AG09319 (cell line): ENCODE results near the gene VAV2.

Source experiments
- DNase-seq: peaks from one replicate; pipeline ENCODE4 v3.0.0-alpha.2; 2010; ENCODE audit warnings: low read depth; ENCODE audit errors: extremely low read depth
- TF ChIP-seq, protein P1 (sequence below): IDR thresholded peaks from 2 replicates; pipeline ENCODE4 v1.5.1; 2011; ENCODE audit warnings: low read depth, mild to moderate bottlenecking, inconsistent platforms, low read length, moderate library complexity

The VAV2 gene

DNA sequence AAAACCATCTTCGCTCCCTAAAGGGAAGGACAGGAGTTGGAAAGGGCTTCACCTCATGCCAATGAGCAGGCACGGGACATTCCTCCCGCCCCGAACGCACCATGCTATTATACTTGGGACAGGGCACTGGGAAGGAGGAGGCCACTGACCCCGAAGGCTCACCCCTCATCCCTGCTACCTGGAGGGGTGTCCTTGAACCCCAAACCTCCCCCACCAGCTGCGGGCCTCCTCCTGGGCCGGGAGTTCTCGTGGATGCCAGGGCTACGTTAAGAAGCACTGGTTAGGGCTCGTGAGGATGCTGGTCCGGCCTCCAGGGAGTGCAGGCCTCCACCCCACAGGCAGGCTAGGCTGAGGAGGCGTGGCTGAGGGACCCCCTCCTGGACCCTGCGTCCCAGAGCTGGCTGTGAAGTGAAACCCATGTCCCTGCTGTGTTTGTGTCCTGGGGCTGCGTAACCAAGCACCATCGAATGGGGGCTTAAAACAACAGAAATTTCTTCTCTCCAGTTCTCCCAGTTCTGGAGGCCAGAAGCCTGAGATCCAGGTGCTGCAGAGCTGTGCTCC, 142.9 kb downstream of the VAV2 start:
- TF ChIP-seq, protein P1, sequence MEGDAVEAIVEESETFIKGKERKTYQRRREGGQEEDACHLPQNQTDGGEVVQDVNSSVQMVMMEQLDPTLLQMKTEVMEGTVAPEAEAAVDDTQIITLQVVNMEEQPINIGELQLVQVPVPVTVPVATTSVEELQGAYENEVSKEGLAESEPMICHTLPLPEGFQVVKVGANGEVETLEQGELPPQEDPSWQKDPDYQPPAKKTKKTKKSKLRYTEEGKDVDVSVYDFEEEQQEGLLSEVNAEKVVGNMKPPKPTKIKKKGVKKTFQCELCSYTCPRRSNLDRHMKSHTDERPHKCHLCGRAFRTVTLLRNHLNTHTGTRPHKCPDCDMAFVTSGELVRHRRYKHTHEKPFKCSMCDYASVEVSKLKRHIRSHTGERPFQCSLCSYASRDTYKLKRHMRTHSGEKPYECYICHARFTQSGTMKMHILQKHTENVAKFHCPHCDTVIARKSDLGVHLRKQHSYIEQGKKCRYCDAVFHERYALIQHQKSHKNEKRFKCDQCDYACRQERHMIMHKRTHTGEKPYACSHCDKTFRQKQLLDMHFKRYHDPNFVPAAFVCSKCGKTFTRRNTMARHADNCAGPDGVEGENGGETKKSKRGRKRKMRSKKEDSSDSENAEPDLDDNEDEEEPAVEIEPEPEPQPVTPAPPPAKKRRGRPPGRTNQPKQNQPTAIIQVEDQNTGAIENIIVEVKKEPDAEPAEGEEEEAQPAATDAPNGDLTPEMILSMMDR: no peak
- no peak for DNase-seq

DNA sequence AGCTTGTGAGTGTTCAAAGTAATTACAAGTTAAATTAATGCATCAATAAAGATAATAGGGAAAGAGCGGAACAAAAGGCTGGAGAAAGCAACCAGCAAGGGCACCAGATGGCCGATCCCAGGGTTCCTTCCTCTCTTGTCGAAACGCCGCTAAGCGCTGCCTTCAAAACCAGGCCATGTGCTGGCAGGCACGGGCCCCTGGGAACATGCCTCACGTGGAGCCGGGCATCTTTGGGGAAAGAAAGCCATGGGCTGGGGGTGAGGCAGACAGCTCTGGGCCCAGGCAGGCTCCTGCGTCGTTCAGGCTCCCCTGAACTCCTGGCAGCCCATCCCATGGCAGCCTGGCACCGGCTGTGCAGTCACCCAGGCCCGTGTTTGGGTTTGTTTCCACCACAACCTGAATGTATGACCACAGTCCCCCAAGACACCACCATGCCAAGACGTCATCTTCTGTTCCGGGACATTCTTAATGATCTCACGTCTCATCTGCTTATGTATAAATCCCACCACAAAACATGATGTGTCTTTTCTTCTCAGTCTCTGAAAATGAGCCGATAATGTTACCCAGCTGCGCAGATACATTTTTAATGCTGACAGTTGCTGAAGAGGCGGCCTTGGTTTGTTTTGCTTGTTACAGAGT, 143.5 kb downstream of the VAV2 start:
- DNase-seq: no peak
- TF ChIP-seq, protein P1: no peak

DNA sequence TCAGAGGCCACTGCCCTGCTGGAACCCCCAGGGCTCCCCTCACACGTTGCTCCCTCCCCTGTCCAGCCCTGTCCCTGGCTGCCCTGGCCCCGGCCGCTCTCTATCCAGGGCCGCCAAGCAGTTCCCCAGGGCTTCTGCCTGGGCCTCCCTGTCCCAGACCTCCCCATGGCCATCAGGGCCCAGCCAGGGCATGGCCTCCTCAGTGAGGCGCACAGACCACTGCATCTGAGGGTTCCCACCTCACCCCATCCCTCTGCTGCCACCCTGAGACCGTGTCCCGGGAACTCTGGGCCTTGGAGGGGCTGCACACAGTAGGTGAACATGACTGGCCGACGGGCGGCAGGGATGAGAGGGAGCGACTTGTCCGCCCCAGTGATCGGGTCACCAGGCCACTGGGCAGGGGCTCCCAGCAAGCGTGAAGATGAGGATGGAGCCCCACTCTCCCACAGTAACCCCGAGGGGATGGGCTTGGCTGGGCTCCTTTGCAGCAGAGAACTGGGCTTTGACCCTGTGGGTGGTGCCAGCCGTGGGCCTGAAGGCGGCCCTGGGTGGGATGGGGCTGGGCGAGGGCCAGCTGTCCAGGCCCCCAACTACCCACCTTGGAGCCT, 145.5 kb downstream of the VAV2 start:
- no peak for DNase-seq
- TF ChIP-seq, protein P1: no peak

DNA sequence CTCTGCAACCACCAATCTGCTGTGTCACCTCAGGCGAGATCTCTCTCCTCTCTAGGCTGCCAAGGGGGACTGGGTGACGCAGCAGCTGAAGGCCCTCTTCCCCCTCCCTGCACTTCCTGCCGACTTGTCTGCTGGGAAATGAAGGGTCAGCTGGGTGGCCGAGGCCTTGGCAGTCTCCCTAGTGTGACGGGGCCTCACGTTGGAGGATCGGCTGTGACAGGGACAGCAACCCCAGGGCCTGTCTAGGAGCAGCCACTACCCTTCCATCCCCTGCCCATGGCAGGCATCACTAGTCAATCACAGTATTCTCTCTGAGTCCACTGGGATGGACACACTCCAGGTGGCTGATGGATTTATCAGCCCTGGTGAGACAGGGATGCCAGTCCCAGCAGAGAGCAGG, 146.7 kb downstream of the VAV2 start:
- DNase-seq: no peak
- TF ChIP-seq, protein P1: no peak

DNA sequence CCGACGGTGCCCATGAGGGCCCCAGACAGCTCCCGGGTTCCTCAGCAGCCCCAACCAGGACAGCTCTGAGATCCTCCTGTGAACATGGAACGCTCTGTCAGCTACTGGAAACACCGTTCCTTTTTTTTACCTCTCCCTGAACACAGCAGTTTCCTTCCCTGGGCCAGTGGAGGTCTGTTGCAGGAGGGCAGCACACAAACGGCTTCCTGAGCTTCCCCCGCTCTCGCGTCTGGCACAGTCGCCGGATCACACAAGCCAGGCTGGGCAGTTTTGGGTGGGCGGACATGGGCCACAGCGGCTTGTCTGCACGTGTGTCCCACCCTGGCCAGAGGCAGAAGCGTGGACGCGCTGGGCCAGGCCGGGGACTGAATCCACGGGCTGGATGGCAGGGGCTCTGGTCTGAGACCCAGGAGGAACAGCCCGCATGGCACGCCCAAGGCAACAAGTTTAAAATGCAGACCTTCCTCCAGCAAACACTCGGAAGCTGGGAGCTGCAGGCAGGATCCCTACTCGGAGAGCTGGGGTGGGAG, 147.2 kb downstream of the VAV2 start:
- DNase-seq: no peak
- TF ChIP-seq, protein P1: no peak

DNA sequence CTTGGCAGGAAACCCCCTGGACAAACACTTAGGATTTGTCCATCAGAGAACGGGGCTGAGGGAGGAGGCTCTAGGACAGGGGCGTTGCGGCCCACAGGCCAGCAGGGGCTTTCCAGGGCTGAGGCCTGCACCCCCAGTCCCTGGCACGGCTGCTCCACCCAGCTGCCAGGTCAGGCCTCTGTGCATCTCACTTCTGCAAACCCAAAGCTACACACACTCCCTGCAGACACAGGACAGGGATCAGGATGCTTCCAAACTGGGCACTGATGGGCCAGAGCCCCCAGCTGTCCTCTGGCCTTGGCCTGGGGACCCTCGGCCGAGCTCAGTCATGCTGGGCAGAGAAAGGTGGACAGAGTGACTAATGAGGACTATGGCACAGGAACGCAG, 147.7 kb downstream of the VAV2 start:
- DNase-seq: no peak
- TF ChIP-seq, protein P1: no peak

DNA sequence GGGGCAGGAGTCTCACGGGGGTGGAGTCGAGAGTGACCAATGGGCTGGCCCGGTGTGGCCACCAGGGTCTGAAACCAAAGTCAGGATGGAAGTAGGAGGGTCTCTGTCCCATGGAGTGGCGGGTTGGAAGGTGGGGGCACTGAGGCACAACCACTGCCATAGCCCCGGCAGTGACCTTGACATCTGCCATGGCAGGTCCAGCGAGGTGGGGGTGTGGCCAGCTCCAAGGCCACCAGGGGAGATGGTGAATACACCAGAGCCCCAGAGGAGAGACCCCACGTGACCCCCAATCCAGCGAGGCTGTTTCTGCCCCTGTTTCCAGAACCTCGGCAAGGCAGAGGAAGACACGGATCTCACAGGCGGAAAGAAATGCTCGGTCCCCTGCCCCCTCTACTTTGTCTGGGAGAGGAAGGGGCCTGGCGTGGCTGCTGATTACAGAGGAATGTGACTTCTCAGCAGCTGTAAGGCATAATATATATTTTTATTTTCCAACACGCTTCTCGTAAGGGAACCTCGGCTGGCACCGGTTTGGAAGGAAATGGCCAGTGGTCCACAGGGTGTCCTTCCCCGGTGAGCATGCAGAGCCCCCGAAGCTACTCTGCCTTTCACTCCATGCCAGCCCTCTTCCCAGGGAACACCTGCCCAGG, 148.2 kb downstream of the VAV2 start:
- no peak for DNase-seq

More for the DNA sequence above, 148.2 kb downstream of the VAV2 start:
- TF ChIP-seq, protein P1: no peak
